ENCODE data around the gene SLC25A10.

The SLC25A10 gene

GRCh38 chr17:81683208-81683583 lies 28.9 kb upstream of the SLC25A10 start (continued):
- no peak for TF ChIP-seq ZNF112 (tag by site-specific recombination; IDR thresholded peaks at IDR 0.05)
- TF ChIP-seq ZNF610 (tag by site-specific recombination; IDR thresholded peaks at IDR 0.05; ENCODE audit: borderline replicate concordance): no peak
- 0 out of 2 replicates have a peak, but pooled peaks have one; percentile 31 for TF ChIP-seq ZNF580 (tag by site-specific recombination; IDR thresholded peaks at IDR 0.05)
- peak; percentile 100 for TF ChIP-seq GLIS2 (tag by site-specific recombination; IDR thresholded peaks at IDR 0.05)
- TF ChIP-seq ZFHX2 (tag by site-specific recombination; conservative IDR thresholded peaks at IDR 0.05): peak; percentile 93
- no peak for TF ChIP-seq ZNF416 (tag by site-specific recombination; IDR thresholded peaks at IDR 0.05)
- TF ChIP-seq SP7 (tag by site-specific recombination; IDR thresholded peaks at IDR 0.05): no peak
- TF ChIP-seq ZNF600 (tag by site-specific recombination; IDR thresholded peaks at IDR 0.05): 0 out of 2 replicates have a peak, but pooled peaks have one; percentile 22
- peak; percentile 51; the same call in 1 of the 2 replicates for TF ChIP-seq HIC1 (tag by site-specific recombination; IDR thresholded peaks at IDR 0.05)
- no peak for TF ChIP-seq ZNF26 (tag by site-specific recombination; IDR thresholded peaks at IDR 0.05)
- TF ChIP-seq ZNF324 (tag by site-specific recombination; IDR thresholded peaks at IDR 0.05): 0 out of 2 replicates have a peak, but pooled peaks have one; percentile 20

- peak within 1 kb of the TSS; percentile 92 for H3K4me3 ChIP-seq (ENCODE audit: low read depth, low read length)
- H3K4me1 ChIP-seq (ENCODE audit: control insufficient read depth, insufficient read depth, low read length): peaks cover 4% of the 10 kb centered on the region
- CTCF ChIA-PET: interaction anchor here (0.6 to 2.2 kb wide), 7 partner anchors 8 to 346 kb away, joined by 3 to 9 read pairs (median 5); no protein-coding TSS in a partner anchor
- H3K36me3 ChIP-seq (ENCODE audit: control insufficient read depth in 2 of 2, insufficient read depth in 1 of 2, low read length in 2 of 2): peaks cover 6 to 55% of the 10 kb centered on the region in 2 experiments; a peak in 2 of 3 replicates
- POLR2A ChIA-PET: interaction anchor here (0.5 to 6.6 kb wide), 35 partner anchors 9 to 461 kb away, joined by 3 to 109 read pairs (median 4); partner anchors contain the start of genes ACTG1, CCDC137, CEP131 and DCXR
- peak within 1 kb of the TSS; percentile 82 for H3K27ac ChIP-seq (ENCODE audit: extremely low read depth, low read depth, low read length)
- H3K9me3 ChIP-seq (ENCODE audit: control insufficient read depth, insufficient read depth, low read depth, low read length): no peaks in the 10 kb centered on the region
- TF ChIP-seq ZNF670 (tag by site-specific recombination; IDR thresholded peaks at IDR 0.05; ENCODE audit: low read depth) (no peak), ZBTB21 (tag by site-specific recombination; IDR thresholded peaks at IDR 0.05) (no peak; the same call in 1 of the 2 replicates), ELK4 (IDR thresholded peaks at IDR 0.05; ENCODE audit: borderline replicate concordance, low read depth, low read length) (no peak; the same call in 1 of the 2 replicates), ZNF423 (tag by site-specific recombination; IDR thresholded peaks at IDR 0.05) (no peak), ZNF223 (tag by site-specific recombination; IDR thresholded peaks at IDR 0.05) (no peak), PBX3 (CRISPR knock-in tag; IDR thresholded peaks at IDR 0.05) (peak; percentile 60), ZNF548 (tag by site-specific recombination; IDR thresholded peaks at IDR 0.05) (no peak), ZNF2 (tag by site-specific recombination; IDR thresholded peaks at IDR 0.05) (0 out of 2 replicates have a peak, but pooled peaks have one; percentile 14), KLF17 (tag by site-specific recombination; IDR thresholded peaks at IDR 0.05) (0 out of 2 replicates have a peak, but pooled peaks have one; percentile 34), ZBTB7A (tag by site-specific recombination; IDR thresholded peaks at IDR 0.05; ENCODE audit: low read depth) (no peak), SALL2 (tag by site-specific recombination; IDR thresholded peaks at IDR 0.05; ENCODE audit: borderline replicate concordance) (no peak), EGR2 (tag by site-specific recombination; IDR thresholded peaks at IDR 0.05; ENCODE audit: low read depth) (no peak), ZFHX2 (tag by site-specific recombination; conservative IDR thresholded peaks at IDR 0.05) (0 out of 2 replicates have a peak, but pooled peaks have one; percentile 4), ZBTB1 (tag by site-specific recombination; IDR thresholded peaks at IDR 0.05) (no peak), ZNF416 (tag by site-specific recombination; IDR thresholded peaks at IDR 0.05) (no peak)
Measured at GRCh38 chr17:81683584-81684441, 28.3 kb upstream of the SLC25A10 start, which contains the start of the genes ARL16 and HGS. ARL16 (minus strand) TSS chr17:81683797; CDS start chr17:81683753, 44 bp downstream. HGS (plus strand) TSS chr17:81684011; CDS start chr17:81684067, 56 bp downstream.
